ENCODE data around the gene BPIFB3. TPM values are rescaled to one million over a fixed set of nuclear protein-coding genes. Genes with fewer than 3 reads are reported as not detected.
"Not testable (repeated sequence)": the region's sequence is repeated elsewhere in the genome, so short reads cannot be mapped to it uniquely, and the experiment has no call there.

BPIFB3 gene
- total and polyA plus RNA-seq, 2 experiments from 2014 or later = not detected

DNA sequence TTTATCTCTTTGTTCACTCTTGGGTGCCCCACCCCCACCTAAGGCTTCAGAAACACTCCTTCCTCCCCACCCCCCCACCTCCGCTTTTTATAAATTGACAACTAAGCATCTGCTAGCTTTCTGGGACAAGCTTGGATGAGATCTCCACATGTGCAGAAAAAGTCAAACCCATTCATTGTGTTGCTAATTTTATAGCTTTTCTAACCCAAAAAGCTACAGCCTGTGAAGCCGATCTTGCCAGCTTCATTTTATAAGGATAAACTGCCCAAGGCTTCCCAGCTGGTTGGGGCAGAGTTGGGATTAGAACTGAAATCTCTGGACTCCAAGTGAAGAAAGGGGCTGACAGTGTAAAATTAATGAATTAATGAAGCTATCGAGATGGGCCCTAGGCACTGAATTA is 49.9 kb downstream of the BPIFB3 start:
- Histone ChIP-seq H3K36me3 (replicated peaks; ENCODE audit: insufficient read depth, low read depth) (no peaks in the 10 kb centered on the region), H2AFZ (no peak overlapping the region), H3K9me2 (replicated peaks; ENCODE audit: insufficient read depth) (no peaks in the 10 kb centered on the region), H3K27me3 (no peaks in the 10 kb centered on the region), H3K27ac (no peak overlapping the region), H3K4me3 (no peak overlapping the region), H3K79me2 (no peaks in the 10 kb centered on the region), H3K4me1 (ENCODE audit: insufficient read depth) (peaks cover 9% of the 10 kb centered on the region), H3K9me3 (ENCODE audit: low read depth) (no peaks in the 10 kb centered on the region), H3K4me2 (no peak overlapping the region), H4K20me1 (ENCODE audit: insufficient read depth, poor library complexity, severe bottlenecking) (no peaks in the 10 kb centered on the region)
- WGBS (ENCODE audit: low lambda C conversion rate, missing lambda C conversion rate) = 84% methylated on average over 3 of the region's 3 CpGs
- TF ChIP-seq EZH2 (IDR thresholded peaks at IDR 0.05; ENCODE audit: borderline replicate concordance) (no peak), EZH2phosphoT487 (IDR thresholded peaks at IDR 0.05; ENCODE audit: low read depth, severe bottlenecking, unreplicated experiment) (no peak)
- TF ChIP-seq, protein P1, sequence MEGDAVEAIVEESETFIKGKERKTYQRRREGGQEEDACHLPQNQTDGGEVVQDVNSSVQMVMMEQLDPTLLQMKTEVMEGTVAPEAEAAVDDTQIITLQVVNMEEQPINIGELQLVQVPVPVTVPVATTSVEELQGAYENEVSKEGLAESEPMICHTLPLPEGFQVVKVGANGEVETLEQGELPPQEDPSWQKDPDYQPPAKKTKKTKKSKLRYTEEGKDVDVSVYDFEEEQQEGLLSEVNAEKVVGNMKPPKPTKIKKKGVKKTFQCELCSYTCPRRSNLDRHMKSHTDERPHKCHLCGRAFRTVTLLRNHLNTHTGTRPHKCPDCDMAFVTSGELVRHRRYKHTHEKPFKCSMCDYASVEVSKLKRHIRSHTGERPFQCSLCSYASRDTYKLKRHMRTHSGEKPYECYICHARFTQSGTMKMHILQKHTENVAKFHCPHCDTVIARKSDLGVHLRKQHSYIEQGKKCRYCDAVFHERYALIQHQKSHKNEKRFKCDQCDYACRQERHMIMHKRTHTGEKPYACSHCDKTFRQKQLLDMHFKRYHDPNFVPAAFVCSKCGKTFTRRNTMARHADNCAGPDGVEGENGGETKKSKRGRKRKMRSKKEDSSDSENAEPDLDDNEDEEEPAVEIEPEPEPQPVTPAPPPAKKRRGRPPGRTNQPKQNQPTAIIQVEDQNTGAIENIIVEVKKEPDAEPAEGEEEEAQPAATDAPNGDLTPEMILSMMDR (IDR thresholded peaks at IDR 0.05; ENCODE audit: poor library complexity) = no peak
- DNase-seq (ENCODE audit: low spot score) = no peak

DNA sequence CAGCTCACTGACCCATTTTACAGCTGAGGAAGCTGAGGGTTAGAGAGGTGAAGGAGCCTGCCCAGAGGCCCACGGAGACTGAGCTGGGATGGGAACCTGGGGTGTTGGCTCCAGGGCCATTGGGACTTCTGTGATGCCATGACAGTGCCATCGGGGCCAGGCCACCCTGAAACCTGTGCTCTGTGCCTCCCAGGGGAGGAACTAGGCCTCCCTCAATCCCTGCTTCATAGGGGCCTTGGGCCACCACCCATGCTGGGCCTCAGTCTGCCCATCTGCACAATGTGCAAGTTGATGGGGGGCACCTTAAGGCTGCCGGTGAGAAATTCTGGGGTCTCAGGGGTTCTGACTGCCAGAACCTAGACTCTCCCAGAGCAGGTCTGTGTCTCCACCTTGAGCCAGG is 50.6 kb downstream of the BPIFB3 start:
- Histone ChIP-seq H4K20me1 (ENCODE audit: insufficient read depth, poor library complexity, severe bottlenecking) (no peaks in the 10 kb centered on the region), H3K4me2 (no peak overlapping the region), H3K27ac (no peak overlapping the region), H3K27me3 (no peaks in the 10 kb centered on the region), H3K4me3 (no peak overlapping the region), H3K4me1 (ENCODE audit: insufficient read depth) (peaks cover 9% of the 10 kb centered on the region), H3K9me3 (ENCODE audit: low read depth) (no peaks in the 10 kb centered on the region), H2AFZ (no peak overlapping the region), H3K9me2 (replicated peaks; ENCODE audit: insufficient read depth) (no peaks in the 10 kb centered on the region), H3K36me3 (replicated peaks; ENCODE audit: insufficient read depth, low read depth) (no peaks in the 10 kb centered on the region), H3K79me2 (no peaks in the 10 kb centered on the region)
- WGBS (ENCODE audit: low lambda C conversion rate, missing lambda C conversion rate) = 93% methylated on average over 3 of the region's 3 CpGs
- no peak for DNase-seq (ENCODE audit: low spot score)
- TF ChIP-seq EZH2phosphoT487 (IDR thresholded peaks at IDR 0.05; ENCODE audit: low read depth, severe bottlenecking, unreplicated experiment) (no peak), EZH2 (IDR thresholded peaks at IDR 0.05; ENCODE audit: borderline replicate concordance) (no peak)

DNA sequence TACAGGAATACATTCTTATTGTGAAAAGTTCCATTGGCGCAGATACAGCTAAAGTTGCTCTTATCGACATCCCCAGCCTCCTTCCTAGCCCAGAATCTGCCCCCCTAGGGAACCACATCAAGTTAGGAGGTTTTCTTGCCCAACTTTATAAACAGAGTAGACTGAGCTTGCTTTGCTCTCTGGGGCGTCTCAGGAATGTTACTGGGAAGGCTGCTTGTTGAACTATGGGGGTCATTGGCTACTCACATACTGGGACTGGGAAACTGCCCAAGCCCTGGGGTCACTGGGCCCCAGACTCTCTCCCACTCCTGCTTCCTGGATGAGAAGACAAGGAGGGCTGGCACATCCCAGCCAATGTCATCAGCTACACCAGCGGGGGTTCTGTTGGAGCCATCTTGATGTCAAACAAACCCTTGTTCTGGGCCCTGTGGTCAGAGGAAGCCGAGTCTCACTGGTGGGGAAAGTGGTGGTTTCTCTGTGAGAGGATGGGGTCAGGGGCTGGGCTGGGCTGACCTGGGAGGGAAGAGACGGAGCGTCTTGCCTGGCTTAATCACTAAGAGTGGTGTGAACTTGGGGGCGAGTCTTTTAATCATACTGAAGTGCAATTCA is 51.7 kb downstream of the BPIFB3 start:
- Histone ChIP-seq H3K36me3 (replicated peaks; ENCODE audit: insufficient read depth, low read depth) (no peaks in the 10 kb centered on the region), H3K4me2 (peak overlapping the region; percentile 65), H3K4me1 (ENCODE audit: insufficient read depth) (peaks cover 9% of the 10 kb centered on the region), H4K20me1 (ENCODE audit: insufficient read depth, poor library complexity, severe bottlenecking) (no peaks in the 10 kb centered on the region), H3K4me3 (no peak overlapping the region), H3K79me2 (no peaks in the 10 kb centered on the region), H2AFZ (no peak overlapping the region), H3K9me3 (ENCODE audit: low read depth) (no peaks in the 10 kb centered on the region), H3K9me2 (replicated peaks; ENCODE audit: insufficient read depth) (no peaks in the 10 kb centered on the region), H3K27ac (peak overlapping the region; percentile 79), H3K27me3 (no peaks in the 10 kb centered on the region)
- TF ChIP-seq EZH2phosphoT487 (IDR thresholded peaks at IDR 0.05; ENCODE audit: low read depth, severe bottlenecking, unreplicated experiment) (no peak), EZH2 (IDR thresholded peaks at IDR 0.05; ENCODE audit: borderline replicate concordance) (no peak)
- TF ChIP-seq, protein P1 (IDR thresholded peaks at IDR 0.05; ENCODE audit: poor library complexity) = no peak
- no peak for DNase-seq (ENCODE audit: low spot score)
- WGBS (ENCODE audit: low lambda C conversion rate, missing lambda C conversion rate) = 71% methylated on average over 8 of the region's 8 CpGs

DNA sequence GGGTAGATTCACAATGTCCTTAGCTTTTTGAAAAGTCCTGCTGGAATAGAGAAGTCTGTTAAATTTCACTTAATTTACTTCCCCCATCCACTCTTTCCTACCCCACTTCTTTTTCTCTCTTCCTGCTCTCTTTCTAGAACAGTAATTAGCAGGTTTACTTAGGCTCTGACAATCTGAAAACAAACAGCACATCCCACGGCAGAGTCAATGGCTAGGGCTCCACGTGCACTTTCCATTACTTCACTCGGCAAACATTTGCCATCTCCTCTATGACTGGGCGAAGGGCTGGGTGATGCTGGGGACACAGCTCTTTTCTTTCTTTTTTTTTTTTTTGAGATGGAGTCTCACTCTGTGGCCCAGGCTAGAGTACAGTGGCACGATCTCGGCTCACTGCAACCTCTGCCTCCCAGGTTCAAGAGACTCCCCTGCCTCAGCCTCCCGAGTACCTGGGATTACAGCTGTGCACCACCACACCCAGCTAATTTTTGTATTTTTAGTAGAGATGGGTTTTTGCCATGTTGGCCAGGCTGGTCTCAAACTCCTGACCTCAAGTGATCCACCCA is 52.4 kb downstream of the BPIFB3 start:
- H4K20me1 ChIP-seq (ENCODE audit: insufficient read depth, poor library complexity, severe bottlenecking); H2AFZ ChIP-seq; H3K9me2 ChIP-seq (replicated peaks; ENCODE audit: insufficient read depth); H3K27me3 ChIP-seq; H3K4me1 ChIP-seq (ENCODE audit: insufficient read depth); H3K9me3 ChIP-seq (ENCODE audit: low read depth); H3K79me2 ChIP-seq; H3K4me3 ChIP-seq; H3K36me3 ChIP-seq (replicated peaks; ENCODE audit: insufficient read depth, low read depth): not testable (repeated sequence)
- DNase-seq (ENCODE audit: low spot score) = peak; percentile 90
- peak overlapping the region; percentile 79 for H3K27ac ChIP-seq
- TF ChIP-seq EZH2phosphoT487 (IDR thresholded peaks at IDR 0.05; ENCODE audit: low read depth, severe bottlenecking, unreplicated experiment) = peak; percentile 52
- peak overlapping the region; percentile 65 for H3K4me2 ChIP-seq
- WGBS (ENCODE audit: low lambda C conversion rate, missing lambda C conversion rate) = 45% methylated on average over 7 of the region's 7 CpGs
